Measurements from ENCODE around the gene NRG2. TPM values are rescaled to one million over a fixed set of nuclear protein-coding genes. Genes with fewer than 3 reads are reported as not detected.

NRG2 gene
- total RNA-seq, 2 experiments from 2014 or later: 0.42 TPM; not detected in 1

GRCh38 chr5:139864716-139865483 is 178.2 kb downstream of the NRG2 start:
- no peaks in the 10 kb centered on the region for H3K4me1 Mint-ChIP-seq
- no peak overlapping the region for H3K4me3 Mint-ChIP-seq
- no peak overlapping the region for H3K27ac Mint-ChIP-seq
- H3K27me3 Mint-ChIP-seq: peaks cover 15% of the 10 kb centered on the region
- H3K36me3 Mint-ChIP-seq: no peaks in the 10 kb centered on the region
- H3K9me3 Mint-ChIP-seq (ENCODE audit: low read depth): no peaks in the 10 kb centered on the region
- DNase-seq: no peak
- CTCF ChIA-PET: interaction anchor here (0.6 to 6.5 kb wide), 11 partner anchors 10 to 229 kb away, joined by 3 to 63 read pairs (median 4); no protein-coding TSS in a partner anchor
- ATAC-seq: no peak

GRCh38 chr5:139863855-139864558 is 179.1 kb downstream of the NRG2 start:
- Mint-ChIP-seq H3K27ac (no peak overlapping the region), H3K9me3 (ENCODE audit: low read depth) (no peaks in the 10 kb centered on the region), H3K4me3 (no peak overlapping the region), H3K4me1 (no peaks in the 10 kb centered on the region), H3K36me3 (no peaks in the 10 kb centered on the region), H3K27me3 (peaks cover 15% of the 10 kb centered on the region)
- CTCF ChIA-PET: interaction anchor here (0.7 to 6.5 kb wide), 12 partner anchors 11 to 228 kb away, joined by 3 to 63 read pairs (median 4); no protein-coding TSS in a partner anchor
- DNase-seq (peak; percentile 71), ATAC-seq (peak; percentile 67)

GRCh38 chr5:139863361-139863760 is 179.7 kb downstream of the NRG2 start:
- Mint-ChIP-seq H3K27me3 (peaks cover 15% of the 10 kb centered on the region), H3K4me3 (no peak overlapping the region), H3K27ac (no peak overlapping the region), H3K9me3 (ENCODE audit: low read depth) (no peaks in the 10 kb centered on the region), H3K36me3 (no peaks in the 10 kb centered on the region), H3K4me1 (no peaks in the 10 kb centered on the region)
- DNase-seq (no peak), ATAC-seq (no peak)
- CTCF ChIA-PET: interaction anchor here (0.9 to 6.5 kb wide), 9 partner anchors 18 to 227 kb away, joined by 3 to 63 read pairs (median 5); no protein-coding TSS in a partner anchor

DNA sequence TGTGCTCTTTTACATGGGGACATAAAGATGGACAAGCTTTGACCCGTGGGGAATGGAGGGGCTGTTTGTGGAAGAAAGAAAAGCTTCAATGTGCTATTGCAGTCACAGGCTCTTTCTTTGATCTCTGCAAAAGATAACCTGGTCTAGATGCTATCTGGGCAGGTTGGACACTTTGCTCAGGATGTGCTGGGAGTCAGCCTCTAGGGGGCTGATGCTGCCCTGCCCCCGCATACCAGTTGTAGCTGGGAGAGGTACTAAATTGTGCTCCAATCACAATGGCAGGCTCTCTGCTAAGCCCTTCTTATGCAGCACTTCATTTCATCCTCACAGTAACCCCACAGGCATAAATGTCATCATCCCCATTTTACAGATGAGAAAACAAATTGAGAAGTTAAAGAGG is 180.3 kb downstream of the NRG2 start:
- H3K27ac Mint-ChIP-seq: no peak overlapping the region
- no peak for DNase-seq

DNA sequence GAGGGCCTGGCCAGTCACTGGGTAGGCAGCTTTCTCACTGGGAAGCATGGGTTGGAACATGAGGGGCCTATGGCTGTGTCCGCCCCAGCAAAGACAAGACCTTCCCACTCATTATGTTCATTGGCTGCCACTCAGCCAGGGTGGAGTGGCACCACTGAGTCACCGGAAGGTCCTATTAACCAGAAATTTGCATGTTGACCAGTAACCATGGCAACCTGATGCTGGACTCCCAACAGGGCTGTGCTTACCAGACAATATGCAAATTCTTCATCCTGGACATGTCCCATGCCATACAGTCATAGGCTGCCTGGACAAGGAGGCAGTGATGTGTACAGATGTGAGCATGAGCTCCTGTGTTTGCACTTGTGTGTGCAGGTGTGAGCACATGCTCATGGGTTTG is 180.8 kb downstream of the NRG2 start:
- no peaks in the 10 kb centered on the region for H3K4me1 Mint-ChIP-seq
- no peak overlapping the region for H3K4me3 Mint-ChIP-seq
- CTCF ChIA-PET: interaction anchor here (1.4 to 6.5 kb wide), 5 partner anchors 70 to 227 kb away, joined by 3 to 63 read pairs (median 8); no protein-coding TSS in a partner anchor
- peaks cover 15% of the 10 kb centered on the region for H3K27me3 Mint-ChIP-seq
- DNase-seq (no peak), ATAC-seq (no peak)
- H3K9me3 Mint-ChIP-seq (ENCODE audit: low read depth): no peaks in the 10 kb centered on the region
- no peaks in the 10 kb centered on the region for H3K36me3 Mint-ChIP-seq
- no peak overlapping the region for H3K27ac Mint-ChIP-seq

More for the DNA sequence above, 180.3 kb downstream of the NRG2 start:
- H3K4me1 Mint-ChIP-seq: no peaks in the 10 kb centered on the region
- CTCF ChIA-PET: interaction anchor here (0.9 to 6.5 kb wide), 8 partner anchors 17 to 106 kb away, joined by 3 to 63 read pairs (median 6); no protein-coding TSS in a partner anchor
- no peaks in the 10 kb centered on the region for H3K9me3 Mint-ChIP-seq (ENCODE audit: low read depth)
- H3K4me3 Mint-ChIP-seq: no peak overlapping the region
- no peak for ATAC-seq
- no peaks in the 10 kb centered on the region for H3K36me3 Mint-ChIP-seq
- H3K27me3 Mint-ChIP-seq: peaks cover 15% of the 10 kb centered on the region

DNA sequence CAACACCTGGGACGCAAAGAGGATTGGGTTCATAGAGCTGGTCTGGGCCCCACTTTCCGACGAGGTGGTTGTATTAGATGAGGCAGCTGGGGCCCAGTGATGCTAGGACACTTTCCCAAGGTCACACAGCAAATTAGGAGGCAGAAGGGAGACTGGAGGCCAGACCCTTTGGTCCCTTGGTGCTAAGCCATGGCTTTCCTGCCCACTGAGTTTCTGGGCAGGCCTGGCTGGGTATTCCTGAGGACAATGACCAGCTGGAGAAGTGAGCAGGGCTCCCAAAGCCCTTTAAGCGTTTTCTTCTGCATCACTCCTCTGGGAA is 181.3 kb downstream of the NRG2 start:
- Mint-ChIP-seq H3K9me3 (ENCODE audit: low read depth) (no peaks in the 10 kb centered on the region), H3K4me1 (no peaks in the 10 kb centered on the region), H3K27me3 (peaks cover 15% of the 10 kb centered on the region), H3K27ac (no peak overlapping the region), H3K4me3 (no peak overlapping the region), H3K36me3 (no peaks in the 10 kb centered on the region)
- DNase-seq (no peak), ATAC-seq (no peak)
- CTCF ChIA-PET: interaction anchor here (1.4 to 6.5 kb wide), 4 partner anchors 70 to 227 kb away, joined by 3 to 63 read pairs (median 6); no protein-coding TSS in a partner anchor

GRCh38 chr5:139861021-139861888 is 181.8 kb downstream of the NRG2 start:
- DNase-seq (no peak), ATAC-seq (no peak)
- Mint-ChIP-seq H3K27me3 (peaks cover 11% of the 10 kb centered on the region), H3K4me1 (no peaks in the 10 kb centered on the region), H3K27ac (no peak overlapping the region), H3K9me3 (ENCODE audit: low read depth) (no peaks in the 10 kb centered on the region), H3K4me3 (no peak overlapping the region), H3K36me3 (no peaks in the 10 kb centered on the region)
- CTCF ChIA-PET: interaction anchor here (0.6 to 6.5 kb wide), 6 partner anchors 12 to 226 kb away, joined by 3 to 63 read pairs (median 6); no protein-coding TSS in a partner anchor

GRCh38 chr5:139859013-139859412 is 184.1 kb downstream of the NRG2 start:
- Mint-ChIP-seq H3K4me3 (no peak overlapping the region), H3K9me3 (ENCODE audit: low read depth) (no peaks in the 10 kb centered on the region), H3K4me1 (no peaks in the 10 kb centered on the region), H3K27me3 (no peaks in the 10 kb centered on the region), H3K36me3 (no peaks in the 10 kb centered on the region), H3K27ac (no peak overlapping the region)
- CTCF ChIA-PET: interaction anchor here (2.4 to 6.5 kb wide), 2 partner anchors 72 to 109 kb away, joined by 12 to 63 read pairs; no protein-coding TSS in a partner anchor
- DNase-seq: no peak
- ATAC-seq: no peak

DNA sequence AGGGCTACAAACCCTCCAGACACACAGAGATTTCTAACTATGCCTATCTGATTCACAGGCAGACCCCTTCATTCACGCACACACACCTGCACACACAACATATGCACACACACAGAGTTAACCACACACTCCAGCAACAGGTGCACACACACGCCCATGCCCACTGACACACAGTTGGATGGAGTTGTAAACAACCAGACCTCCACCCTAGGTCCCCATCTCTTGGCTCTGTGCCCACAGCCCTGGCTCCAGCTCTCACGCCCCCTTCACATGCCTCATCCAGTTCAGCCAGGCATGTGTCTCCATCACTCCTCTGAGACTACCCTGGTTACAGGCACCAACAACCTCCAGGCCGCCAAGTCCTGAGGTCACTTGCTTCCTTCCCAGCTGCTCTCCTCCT is 186.4 kb downstream of the NRG2 start:
- Mint-ChIP-seq H3K36me3 (no peaks in the 10 kb centered on the region), H3K27ac (no peak overlapping the region), H3K4me3 (no peak overlapping the region), H3K9me3 (ENCODE audit: low read depth) (no peaks in the 10 kb centered on the region), H3K27me3 (no peaks in the 10 kb centered on the region), H3K4me1 (no peaks in the 10 kb centered on the region)
- CTCF ChIA-PET: interaction anchor here (1.1 to 3.2 kb wide), 2 partner anchors 69 to 81 kb away, joined by 3 to 11 read pairs; no protein-coding TSS in a partner anchor
- ATAC-seq (no peak), DNase-seq (no peak)

DNA sequence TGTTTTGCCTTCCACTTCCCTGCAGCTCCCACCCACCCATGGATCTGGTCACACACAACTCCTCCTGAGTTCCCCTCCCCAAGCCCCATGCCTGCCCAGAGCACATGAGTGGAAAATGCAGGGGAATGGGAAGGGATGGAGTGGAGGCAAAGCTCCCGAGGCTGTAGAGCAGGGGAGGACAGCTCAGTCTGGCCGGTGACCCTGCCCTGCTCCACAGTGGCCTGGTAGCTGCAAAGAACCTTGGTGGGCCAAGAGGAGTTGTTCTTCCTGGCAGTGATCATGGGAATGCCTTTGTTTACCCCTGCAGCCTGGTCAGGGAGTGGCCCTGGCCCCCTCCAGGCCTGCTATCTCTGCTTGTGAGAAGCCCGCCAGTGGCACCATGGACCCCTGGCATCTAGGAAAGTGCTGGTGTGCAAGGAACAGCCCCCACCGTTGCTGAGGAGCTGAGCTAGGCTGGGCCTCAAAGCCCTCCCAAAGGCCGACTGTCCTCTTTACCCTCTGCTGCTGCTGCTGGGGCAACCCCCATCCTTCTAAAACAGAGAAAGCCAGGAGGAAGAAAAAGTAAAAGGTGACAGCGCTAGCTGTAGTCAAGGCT is 187.1 kb downstream of the NRG2 start:
- CTCF ChIA-PET: interaction anchor here (1.1 to 3.2 kb wide), 2 partner anchors 69 to 81 kb away, joined by 3 to 11 read pairs; no protein-coding TSS in a partner anchor
- no peaks in the 10 kb centered on the region for H3K27me3 Mint-ChIP-seq
- no peak overlapping the region for H3K27ac Mint-ChIP-seq
- ATAC-seq: no peak
- H3K4me3 Mint-ChIP-seq: no peak overlapping the region
- DNase-seq: no peak
- H3K36me3 Mint-ChIP-seq: no peaks in the 10 kb centered on the region
- no peaks in the 10 kb centered on the region for H3K9me3 Mint-ChIP-seq (ENCODE audit: low read depth)
- no peaks in the 10 kb centered on the region for H3K4me1 Mint-ChIP-seq

DNA sequence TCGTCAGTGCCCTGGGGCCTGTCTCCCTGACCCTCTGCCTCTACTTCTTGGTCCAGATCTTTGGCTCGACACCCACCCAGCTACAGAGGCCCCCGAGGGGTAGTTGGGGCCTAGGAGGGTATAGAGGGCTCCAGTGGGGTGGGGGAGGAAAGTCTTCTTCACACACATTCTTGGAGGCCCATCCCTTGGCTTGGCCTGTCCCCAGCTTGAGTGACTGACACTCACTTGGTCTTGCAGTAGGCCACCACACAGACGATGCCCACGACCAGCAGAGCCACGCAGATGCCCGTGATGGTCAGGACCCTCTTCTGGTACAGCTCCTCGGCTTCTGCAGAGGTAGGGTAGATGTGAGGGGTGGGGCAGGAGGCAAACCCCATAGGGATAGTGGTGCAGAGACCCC is 187.6 kb downstream of the NRG2 start:
- Mint-ChIP-seq H3K4me1 (no peaks in the 10 kb centered on the region), H3K4me3 (no peak overlapping the region), H3K9me3 (ENCODE audit: low read depth) (no peaks in the 10 kb centered on the region), H3K36me3 (no peaks in the 10 kb centered on the region), H3K27me3 (no peaks in the 10 kb centered on the region), H3K27ac (no peak overlapping the region)
- CTCF ChIA-PET: interaction anchor here (0.7 to 3.2 kb wide), 2 partner anchors 68 to 90 kb away, joined by 3 to 11 read pairs; no protein-coding TSS in a partner anchor
- ATAC-seq (no peak), DNase-seq (no peak)

DNA sequence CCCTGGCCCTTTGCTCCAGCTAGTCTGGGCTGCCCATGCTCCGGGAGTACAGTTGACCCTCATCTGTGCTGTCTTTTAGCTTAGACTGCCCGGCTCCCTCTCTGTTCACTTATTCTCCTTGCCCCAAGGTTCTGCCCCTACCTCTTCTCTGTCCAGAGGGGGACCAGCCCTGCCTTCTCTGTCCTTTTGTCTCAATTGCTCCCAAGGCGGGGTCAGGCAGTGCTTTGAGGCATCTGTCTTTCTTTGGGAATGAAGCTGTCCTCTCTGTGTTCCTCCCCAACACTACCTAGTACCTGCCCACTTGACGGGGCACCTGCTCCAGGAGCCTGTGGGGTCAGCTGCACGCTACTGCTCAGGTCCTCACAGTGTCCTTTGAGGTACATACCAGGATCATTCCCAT is 188.1 kb downstream of the NRG2 start:
- Mint-ChIP-seq H3K27me3 (peaks cover under 1% of the 10 kb centered on the region), H3K9me3 (ENCODE audit: low read depth) (no peaks in the 10 kb centered on the region), H3K4me3 (no peak overlapping the region), H3K27ac (no peak overlapping the region), H3K36me3 (no peaks in the 10 kb centered on the region), H3K4me1 (no peaks in the 10 kb centered on the region)
- ATAC-seq (no peak), DNase-seq (no peak)
- CTCF ChIA-PET: interaction anchor here (0.7 to 3.2 kb wide), 2 partner anchors 68 to 90 kb away, joined by 3 to 11 read pairs; no protein-coding TSS in a partner anchor

All from activated CD8-positive, alpha-beta memory T cell treated with anti-CD3 and anti-CD28 coated beads, Interleukin-2, amount 10 ng/mL, durations not matched to agents 7 days and 5 days (primary cell).